A549 (cell line): ENCODE results near the gene ZGLP1. TPM values are rescaled to one million over a fixed set of nuclear protein-coding genes. Genes with fewer than 3 reads are reported as not detected.

Source experiments
- ATAC-seq, 2 experiments: fragments of 200-7000 bp in 1 of 2; fragments of >200 bp in 1 of 2; cut with Nextera tagmentation in 1 of 2; cut with Tn5 transposase in 1 of 2; 3 replicates each; pipeline versions ENCODE4 v1.8.0 to v1.9.1; 2018 to 2020; ENCODE audit warnings: mild to moderate bottlenecking in 1 of 2, moderate library complexity in 1 of 2
- CTCF ChIA-PET: fragments of 300-600 bp; sonication (Branson Sonifier 250); formaldehyde crosslinking; extraction: SDS; loops from one replicate; lab custom pipeline; 2021; ENCODE audit warnings: antibody characterized with exemption, inconsistent platforms; lab: Yijun Ruan, JAX
- POLR2A ChIA-PET: fragments of 350-600 bp; formaldehyde crosslinking; extraction: SDS; loops from one replicate; lab custom pipeline; 2021; ENCODE audit warnings: antibody characterized with exemption, inconsistent platforms; lab: Yijun Ruan, JAX
- DNase-seq, 2 experiments: peaks; one replicate each; pipeline versions ENCODE4 v3.0.0 to v3.0.0-alpha.2; 2011 to 2016; ENCODE audit warnings: low read depth in 1 of 2, low spot score in 1 of 2
- FAIRE-seq: peaks from 2 replicates; lab custom pipeline; 2011; peaks lifted over from hg19 to GRCh38; lab: Jason Lieb, UNC
- H3K27ac ChIP-seq, 2 experiments: fragments of >200 bp; sonication (Bioruptor Twin); formaldehyde crosslinking; 3 replicates each; pipeline ENCODE4 v1.5.1; 2016 to 2017
- H3K4me1 ChIP-seq: fragments of >200 bp; sonication (Bioruptor Twin); formaldehyde crosslinking; 3 replicates; pipeline ENCODE4 v1.6.1; 2016
- H3K4me2 ChIP-seq: fragments of >200 bp; sonication (Bioruptor Twin); formaldehyde crosslinking; 3 replicates; pipeline ENCODE4 v1.6.1; 2016
- H3K4me3 ChIP-seq: fragments of >200 bp; sonication (Bioruptor Twin); formaldehyde crosslinking; 3 replicates; pipeline ENCODE4 v1.5.1; 2016
- H3K9me3 ChIP-seq: fragments of >200 bp; sonication (Bioruptor Twin); formaldehyde crosslinking; 3 replicates; pipeline ENCODE4 v1.6.1; 2016
- CBX2 ChIP-seq: fragments of 200-600 bp; sonication (generic); IDR thresholded peaks from 2 replicates; pipeline ENCODE4 v1.6.1; 2016; ENCODE audit warnings: low read depth, mild to moderate bottlenecking, borderline replicate concordance
- CBX8 ChIP-seq: fragments of 200-600 bp; sonication (generic); IDR thresholded peaks from 2 replicates; pipeline ENCODE4 v1.6.1; 2016
- ESRRA ChIP-seq: fragments of 150-350 bp; IDR thresholded peaks from 2 replicates; pipeline ENCODE4 v1.6.1; 2014; ENCODE audit warnings: mild to moderate bottlenecking, low read length, borderline replicate concordance
- FOSB ChIP-seq: fragments of 250-450 bp; sonication (Bioruptor Pico); IDR thresholded peaks from 2 replicates; pipeline ENCODE4 v1.5.0; 2020; ENCODE audit warnings: mild to moderate bottlenecking, moderate library complexity
- FOSL2 ChIP-seq, 2 experiments: fragments of 450-650 bp in 1 of 2; fragments of >200 bp in 1 of 2; sonication (Bioruptor Twin) in 1 of 2; formaldehyde crosslinking; IDR thresholded peaks; 2 replicates each; pipeline versions ENCODE4 v1.5.0 to v1.6.1; 2016 to 2020; ENCODE audit warnings: mild to moderate bottlenecking in 1 of 2, moderate library complexity in 1 of 2
- HOXA7 ChIP-seq: fragments of 250-450 bp; sonication (Bioruptor Pico); IDR thresholded peaks from 2 replicates; pipeline ENCODE4 v1.5.0; 2020; ENCODE audit warnings: mild to moderate bottlenecking, moderate library complexity
- JUN ChIP-seq, 2 experiments: fragments of >200 bp; sonication (Bioruptor Twin); formaldehyde crosslinking; IDR thresholded peaks; 2 replicates in 1 of 2; 3 replicates in 1 of 2; pipeline ENCODE4 v1.6.1; 2016 to 2017
- KDM5A ChIP-seq: fragments of 200-600 bp; sonication (generic); IDR thresholded peaks from 2 replicates; pipeline ENCODE4 v1.6.1; 2016; ENCODE audit warnings: antibody characterized with exemption, mild to moderate bottlenecking
- NFE2L2 ChIP-seq: fragments of 150-350 bp; conservative IDR thresholded peaks from 2 replicates; pipeline ENCODE4 v1.6.1; 2014; ENCODE audit warnings: low read length
- PHF8 ChIP-seq: fragments of 200-600 bp; sonication (generic); IDR thresholded peaks from 2 replicates; pipeline ENCODE4 v1.6.1; 2016; ENCODE audit warnings: low read depth, mild to moderate bottlenecking, antibody characterized with exemption, moderate library complexity, borderline replicate concordance
- POLR2AphosphoS2 ChIP-seq: conservative IDR thresholded peaks from 2 replicates; pipeline ENCODE4 v1.6.1; 2012; ENCODE audit warnings: low read length, improper control_type of control experiment, inconsistent platforms
- TFCP2L1 ChIP-seq: fragments of 250-450 bp; sonication (Bioruptor Pico); IDR thresholded peaks from 2 replicates; pipeline ENCODE4 v1.5.0; 2021; ENCODE audit warnings: mild to moderate bottlenecking
- TP53 ChIP-seq: fragments of 250-450 bp; sonication (Bioruptor Pico); IDR thresholded peaks from 2 replicates; pipeline ENCODE4 v1.5.0; 2021; ENCODE audit warnings: mild to moderate bottlenecking, moderate library complexity
- WGBS: methylation state at CpG from one replicate; pipeline ENCODE4 v1.1.6; 2017; ENCODE audit errors: missing lambda C conversion rate; 5-methylcytosine and 5-hydroxymethylcytosine counted together
- polyA plus RNA-seq, 4 experiments: library from polyadenylated mRNA; depleted of rRNA in 3 of 4; stranded (reverse); fragments of >200 nt; fragmentation: RNase III in 1 of 4; extraction: RNeasy Plus Mini Kit Qiagen cat#74134 plus additional on column Dnase treatment in 1 of 4; gene quantifications; 2 replicates in 3 of 4; 3 replicates in 1 of 4; pipeline ENCODE4 v1.2.3, GENCODE V29; 2011 to 2017
- TF ChIP-seq, protein P1 (sequence below): fragments of 450-650 bp; IDR thresholded peaks from 2 replicates; pipeline ENCODE4 v1.6.1; 2014; ENCODE audit warnings: antibody characterized with exemption
- TF ChIP-seq, protein P2 (sequence below): fragments of >200 bp; sonication (Bioruptor Twin); formaldehyde crosslinking; IDR thresholded peaks from 3 replicates; pipeline ENCODE4 v1.5.1; 2016
- TF ChIP-seq, protein P3 (sequence below): IDR thresholded peaks from 2 replicates; pipeline ENCODE4 v1.6.1; 2012
- TF ChIP-seq, protein P4 (sequence below): IDR thresholded peaks from 2 replicates; pipeline ENCODE4 v1.6.1; 2012; ENCODE audit warnings: low read depth, borderline replicate concordance

The ZGLP1 gene
- polyA plus RNA-seq, 2 of the 4 experiments (the other 2 are of a cell fraction): 0.84 to 1.9 TPM

DNA sequence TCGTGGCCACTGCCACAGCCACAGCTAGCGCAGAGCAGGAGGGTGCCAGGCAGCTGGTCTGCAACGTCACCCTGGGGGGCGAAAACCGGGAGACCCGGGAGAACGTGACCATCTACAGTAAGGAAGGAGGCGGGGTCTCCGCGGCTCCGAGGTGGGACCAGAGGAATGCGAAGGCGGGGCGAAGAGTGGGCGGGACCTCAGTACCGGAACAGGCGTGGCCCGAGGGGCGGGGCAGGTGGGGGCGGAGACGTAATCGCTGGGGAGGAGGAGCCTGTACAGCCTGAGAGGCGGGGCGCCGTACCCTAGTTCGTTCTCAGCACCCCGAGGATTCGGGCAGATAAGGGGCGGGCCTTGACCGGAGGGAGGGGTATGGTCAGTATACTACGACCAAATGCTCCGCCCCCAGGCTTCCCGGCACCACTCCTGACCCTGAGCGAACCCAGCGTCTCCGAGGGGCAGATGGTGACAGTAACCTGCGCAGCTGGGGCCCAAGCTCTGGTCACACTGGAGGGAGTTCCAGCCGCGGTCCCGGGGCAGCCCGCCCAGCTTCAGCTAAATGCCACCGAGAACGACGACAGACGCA, 17.3 kb downstream of the ZGLP1 start:
- no peak for FAIRE-seq
- no peak overlapping the region for H3K27ac ChIP-seq
- DNase-seq: peak in 1 of 2 experiments; percentile 72
- H3K4me3 ChIP-seq: peak overlapping the region; percentile 52
- H3K4me2 ChIP-seq: peak overlapping the region; percentile 97
- ChIA-PET POLR2A (no interaction called here), CTCF (interaction anchor here (1.5 to 1.6 kb wide), 2 partner anchors 34 to 96 kb away, joined by 4 to 6 read pairs; no protein-coding TSS in a partner anchor)
- WGBS: 35% methylated on average over 20 of the region's 45 CpGs
- no peaks in the 10 kb centered on the region for H3K9me3 ChIP-seq
- ATAC-seq: peak; percentile 10 to 41; a peak in 3 of 6 replicates
- peaks cover 16% of the 10 kb centered on the region for H3K4me1 ChIP-seq
- TF ChIP-seq, protein P1, sequence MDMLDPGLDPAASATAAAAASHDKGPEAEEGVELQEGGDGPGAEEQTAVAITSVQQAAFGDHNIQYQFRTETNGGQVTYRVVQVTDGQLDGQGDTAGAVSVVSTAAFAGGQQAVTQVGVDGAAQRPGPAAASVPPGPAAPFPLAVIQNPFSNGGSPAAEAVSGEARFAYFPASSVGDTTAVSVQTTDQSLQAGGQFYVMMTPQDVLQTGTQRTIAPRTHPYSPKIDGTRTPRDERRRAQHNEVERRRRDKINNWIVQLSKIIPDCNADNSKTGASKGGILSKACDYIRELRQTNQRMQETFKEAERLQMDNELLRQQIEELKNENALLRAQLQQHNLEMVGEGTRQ: no peak
- TF ChIP-seq JUN (IDR thresholded peaks at IDR 0.05) (no peak), FOSL2 (IDR thresholded peaks at IDR 0.05) (no peak), FOSL2 (CRISPR knock-in tag; IDR thresholded peaks at IDR 0.05) (no peak), ESRRA (no peak), TP53 (no peak), PHF8 (no peak), TFCP2L1 (CRISPR knock-in tag) (no peak), HOXA7 (CRISPR knock-in tag) (no peak), KDM5A (no peak), CBX8 (no peak), NFE2L2 (no peak), FOSB (no peak), CBX2 (no peak)
- TF ChIP-seq, protein P2, sequence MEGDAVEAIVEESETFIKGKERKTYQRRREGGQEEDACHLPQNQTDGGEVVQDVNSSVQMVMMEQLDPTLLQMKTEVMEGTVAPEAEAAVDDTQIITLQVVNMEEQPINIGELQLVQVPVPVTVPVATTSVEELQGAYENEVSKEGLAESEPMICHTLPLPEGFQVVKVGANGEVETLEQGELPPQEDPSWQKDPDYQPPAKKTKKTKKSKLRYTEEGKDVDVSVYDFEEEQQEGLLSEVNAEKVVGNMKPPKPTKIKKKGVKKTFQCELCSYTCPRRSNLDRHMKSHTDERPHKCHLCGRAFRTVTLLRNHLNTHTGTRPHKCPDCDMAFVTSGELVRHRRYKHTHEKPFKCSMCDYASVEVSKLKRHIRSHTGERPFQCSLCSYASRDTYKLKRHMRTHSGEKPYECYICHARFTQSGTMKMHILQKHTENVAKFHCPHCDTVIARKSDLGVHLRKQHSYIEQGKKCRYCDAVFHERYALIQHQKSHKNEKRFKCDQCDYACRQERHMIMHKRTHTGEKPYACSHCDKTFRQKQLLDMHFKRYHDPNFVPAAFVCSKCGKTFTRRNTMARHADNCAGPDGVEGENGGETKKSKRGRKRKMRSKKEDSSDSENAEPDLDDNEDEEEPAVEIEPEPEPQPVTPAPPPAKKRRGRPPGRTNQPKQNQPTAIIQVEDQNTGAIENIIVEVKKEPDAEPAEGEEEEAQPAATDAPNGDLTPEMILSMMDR: no peak

DNA sequence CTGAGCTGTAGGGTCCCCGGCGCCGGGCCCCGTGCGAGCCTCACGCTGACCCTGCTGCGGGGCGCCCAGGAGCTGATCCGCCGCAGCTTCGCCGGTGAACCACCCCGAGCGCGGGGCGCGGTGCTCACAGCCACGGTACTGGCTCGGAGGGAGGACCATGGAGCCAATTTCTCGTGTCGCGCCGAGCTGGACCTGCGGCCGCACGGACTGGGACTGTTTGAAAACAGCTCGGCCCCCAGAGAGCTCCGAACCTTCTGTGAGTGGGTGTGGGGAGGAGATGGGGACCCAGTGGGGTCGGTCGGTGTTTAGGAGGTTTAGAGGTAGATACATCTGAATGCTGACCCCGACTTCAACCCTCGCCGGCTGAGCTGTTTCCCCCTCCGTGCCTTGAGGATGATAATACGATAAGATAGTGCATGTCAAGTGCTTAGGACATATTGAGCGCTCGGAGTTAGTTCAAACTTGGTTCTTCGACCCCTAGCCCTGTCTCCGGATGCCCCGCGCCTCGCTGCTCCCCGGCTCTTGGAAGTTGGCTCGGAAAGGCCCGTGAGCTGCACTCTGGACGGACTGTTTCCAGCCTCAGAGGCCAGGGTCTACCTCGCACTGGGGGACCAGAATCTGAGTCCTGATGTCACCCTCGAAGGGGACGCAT, 17.9 kb downstream of the ZGLP1 start:
- FAIRE-seq: no peak
- Histone ChIP-seq H3K9me3 (no peaks in the 10 kb centered on the region), H3K4me1 (peaks cover 16% of the 10 kb centered on the region), H3K4me3 (peak overlapping the region; percentile 52), H3K4me2 (peak overlapping the region; percentile 97), H3K27ac (peak overlapping the region in 1 of 2 experiments; percentile 70; a peak in 2 of 6 replicates)
- WGBS: 10% methylated on average over 11 of the region's 49 CpGs
- peak; percentile 1 to 14; a peak in 4 of 6 replicates for ATAC-seq
- ChIA-PET POLR2A (no interaction called here), CTCF (interaction anchor here (0.9 to 1.6 kb wide), 3 partner anchors 33 to 99 kb away, joined by 4 to 6 read pairs (median 5); no protein-coding TSS in a partner anchor)
- TF ChIP-seq PHF8 (no peak), NFE2L2 (no peak), KDM5A (no peak), FOSB (no peak), ESRRA (no peak)
- TF ChIP-seq, protein P3, sequence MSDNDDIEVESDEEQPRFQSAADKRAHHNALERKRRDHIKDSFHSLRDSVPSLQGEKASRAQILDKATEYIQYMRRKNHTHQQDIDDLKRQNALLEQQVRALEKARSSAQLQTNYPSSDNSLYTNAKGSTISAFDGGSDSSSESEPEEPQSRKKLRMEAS: peak; percentile 39; the same call in 1 of the 2 replicates
- DNase-seq: no peak

DNA sequence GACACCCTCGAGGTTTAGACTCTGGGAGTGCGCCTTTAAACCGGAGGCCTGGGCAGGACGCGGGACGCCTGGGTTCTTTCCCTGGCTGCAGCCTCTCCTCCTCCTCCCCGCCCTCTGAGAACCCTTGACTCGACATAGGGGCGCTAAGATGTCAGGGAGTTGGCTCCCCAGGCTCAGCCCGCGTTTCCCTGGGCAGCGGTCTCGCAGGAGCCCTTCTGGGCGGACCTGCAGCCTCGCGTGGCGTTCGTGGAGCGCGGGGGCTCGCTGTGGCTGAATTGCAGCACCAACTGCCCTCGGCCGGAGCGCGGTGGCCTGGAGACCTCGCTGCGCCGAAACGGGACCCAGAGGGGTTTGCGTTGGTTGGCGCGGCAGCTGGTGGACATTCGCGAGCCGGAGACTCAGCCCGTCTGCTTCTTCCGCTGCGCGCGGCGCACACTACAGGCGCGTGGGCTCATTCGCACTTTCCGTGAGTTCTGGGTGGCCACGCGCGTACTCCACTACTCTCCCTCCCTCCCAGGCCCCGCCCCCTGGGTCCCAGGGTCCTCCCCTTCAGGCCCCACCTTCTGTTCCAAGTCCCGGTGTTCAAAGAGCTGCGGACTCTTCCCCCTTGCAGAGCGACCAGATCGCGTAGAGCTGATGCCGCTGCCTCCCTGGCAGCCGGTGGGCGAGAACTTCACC, 18.6 kb downstream of the ZGLP1 start:
- TF ChIP-seq, protein P4, sequence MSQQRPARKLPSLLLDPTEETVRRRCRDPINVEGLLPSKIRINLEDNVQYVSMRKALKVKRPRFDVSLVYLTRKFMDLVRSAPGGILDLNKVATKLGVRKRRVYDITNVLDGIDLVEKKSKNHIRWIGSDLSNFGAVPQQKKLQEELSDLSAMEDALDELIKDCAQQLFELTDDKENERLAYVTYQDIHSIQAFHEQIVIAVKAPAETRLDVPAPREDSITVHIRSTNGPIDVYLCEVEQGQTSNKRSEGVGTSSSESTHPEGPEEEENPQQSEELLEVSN: peak; percentile 59
- TF ChIP-seq, protein P3: peak; percentile 62
- no peak for TF ChIP-seq POLR2AphosphoS2
- H3K4me2 ChIP-seq: peak overlapping the region; percentile 97
- DNase-seq: peak in 1 of 2 experiments; percentile 58
- H3K27ac ChIP-seq: peak overlapping the region in 1 of 2 experiments; percentile 70; a peak in 2 of 6 replicates
- no peaks in the 10 kb centered on the region for H3K9me3 ChIP-seq
- POLR2A ChIA-PET: no interaction called here
- H3K4me1 ChIP-seq: peaks cover 16% of the 10 kb centered on the region
- WGBS: 6% methylated on average over 7 of the region's 57 CpGs
- ATAC-seq: peak; percentile 47 to 67; a peak in 5 of 6 replicates
- CTCF ChIA-PET: interaction anchor here (0.9 to 1.6 kb wide), 3 partner anchors 32 to 100 kb away, joined by 4 to 6 read pairs (median 5); no protein-coding TSS in a partner anchor
- peak overlapping the region; percentile 52 for H3K4me3 ChIP-seq
- FAIRE-seq: no peak
